GM12878 (cell line): Measurements from ENCODE around the gene PLEKHG2. TPM values are rescaled to one million over a fixed set of nuclear protein-coding genes. Genes with fewer than 3 reads are reported as not detected.

Experiments used
- ATAC-seq: fragments of 200-7000 bp; cut with Tn5 transposase; 3 replicates; pipeline ENCODE4 v1.9.1; 2020; ENCODE audit warnings: mild to moderate bottlenecking, moderate library complexity
- BruUV-seq: library from RNA; stranded (reverse); fragments of 400-500 nt; replicated peaks from 2 replicates; lab custom pipeline; 2021; lab: Mats Ljungman, UMichigan
- CTCF ChIA-PET: fragments of 300-600 bp; sonication (Branson Sonifier 250); formaldehyde crosslinking; extraction: SDS; loops from one replicate; lab custom pipeline; 2021; ENCODE audit warnings: inconsistent platforms; lab: Yijun Ruan, JAX
- POLR2A ChIA-PET: fragments of 350-600 bp; formaldehyde crosslinking; extraction: SDS; loops from one replicate; lab custom pipeline; 2021; ENCODE audit warnings: inconsistent platforms; lab: Charles Lee
- RAD21 ChIA-PET: fragments of 300-600 bp; sonication (Branson Sonifier 250); formaldehyde crosslinking; loops from one replicate; lab custom pipeline; 2023; ENCODE audit warnings: antibody characterized with exemption; ENCODE audit not compliant: unreplicated experiment; lab: Charles Lee
- SMC1A ChIA-PET: fragments of 300-600 bp; sonication (Branson Sonifier 250); formaldehyde crosslinking; loops from one replicate; lab custom pipeline; 2023; ENCODE audit not compliant: unreplicated experiment, uncharacterized antibody; lab: Charles Lee
- DNase-seq: peaks from one replicate; pipeline ENCODE4 v3.0.0-alpha.2; 2011; ENCODE audit warnings: low read depth, low spot score
- FAIRE-seq: peaks from 3 replicates; lab custom pipeline; 2011; peaks lifted over from hg19 to GRCh38; lab: Jason Lieb, UNC
- H2AFZ ChIP-seq: 2 replicates; pipeline ENCODE4 v1.6.0; 2011; ENCODE audit warnings: low read depth, low read length, control low read depth; ENCODE audit not compliant: control insufficient read depth
- H3K27ac ChIP-seq: 2 replicates; pipeline ENCODE4 v1.5.1; 2011; ENCODE audit warnings: control low read depth; ENCODE audit not compliant: control insufficient read depth, insufficient read depth
- H3K27me3 ChIP-seq, 2 experiments: replicated peaks in 1 of 2; 2 replicates each; pipeline versions ENCODE4 v1.6.0 to v1.6.1; 2011; ENCODE audit warnings: low read length in 1 of 2; ENCODE audit not compliant: control insufficient read depth in 2 of 2, insufficient read depth in 2 of 2
- H3K36me3 ChIP-seq, 2 experiments: 2 replicates each; pipeline ENCODE4 v1.5.1; 2011; ENCODE audit warnings: low read length in 1 of 2; ENCODE audit not compliant: control insufficient read depth in 2 of 2, insufficient read depth in 2 of 2
- H3K4me1 ChIP-seq: 2 replicates; pipeline ENCODE4 v1.6.1; 2011; ENCODE audit warnings: mild to moderate bottlenecking, low read length, moderate library complexity, mixed read lengths; ENCODE audit not compliant: control insufficient read depth, insufficient read depth
- H3K4me2 ChIP-seq: 2 replicates; pipeline ENCODE4 v1.6.0; 2011; ENCODE audit warnings: control low read depth; ENCODE audit not compliant: control insufficient read depth, insufficient read depth
- H3K4me3 ChIP-seq: fragments of 200-600 bp; sonication (generic); 2 replicates; pipeline ENCODE4 v1.5.1; 2016
- H3K79me2 ChIP-seq: 2 replicates; pipeline ENCODE4 v1.6.0; 2011; ENCODE audit warnings: low read length; ENCODE audit not compliant: control insufficient read depth, insufficient read depth
- H3K9ac ChIP-seq: 2 replicates; pipeline ENCODE4 v1.8.0; 2011; ENCODE audit warnings: low read length, control low read depth, mixed read lengths; ENCODE audit not compliant: control insufficient read depth, insufficient read depth
- H3K9me3 ChIP-seq: replicated peaks from 3 replicates; pipeline ENCODE4 v1.5.1; 2011; ENCODE audit warnings: mild to moderate bottlenecking, low read length; ENCODE audit not compliant: control insufficient read depth, insufficient read depth
- H4K20me1 ChIP-seq: 2 replicates; pipeline ENCODE4 v1.6.0; 2011; ENCODE audit not compliant: control insufficient read depth, insufficient read depth
- ETV6 ChIP-seq, 2 experiments: fragments of 450-650 bp in 1 of 2; IDR thresholded peaks in 1 of 2; conservative IDR thresholded peaks in 1 of 2; 2 replicates each; pipeline ENCODE4 v1.6.1; 2014; ENCODE audit warnings: antibody characterized with exemption in 1 of 2, borderline replicate concordance in 1 of 2, low read depth in 1 of 2, mild to moderate bottlenecking in 1 of 2, moderate library complexity in 1 of 2
- JUNB ChIP-seq: IDR thresholded peaks from 2 replicates; pipeline ENCODE4 v1.6.1; 2016; ENCODE audit warnings: antibody characterized with exemption, mild to moderate bottlenecking
- NBN ChIP-seq: fragments of 450-650 bp; IDR thresholded peaks from 2 replicates; pipeline ENCODE4 v1.6.1; 2016
- NFXL1 ChIP-seq: fragments of 450-650 bp; IDR thresholded peaks from 2 replicates; pipeline ENCODE4 v1.6.1; 2017; ENCODE audit warnings: antibody characterized with exemption, mild to moderate bottlenecking, borderline replicate concordance
- NRF1 ChIP-seq: conservative IDR thresholded peaks from 2 replicates; pipeline ENCODE4 v1.6.1; 2011; ENCODE audit warnings: mild to moderate bottlenecking, low read depth, low read length, improper control_type of control experiment
- TAF1 ChIP-seq: IDR thresholded peaks from 2 replicates; pipeline ENCODE4 v1.6.1; 2011; ENCODE audit warnings: mild to moderate bottlenecking, low read depth, low read length, borderline replicate concordance
- TCF12 ChIP-seq: IDR thresholded peaks from 2 replicates; pipeline ENCODE4 v1.6.1; 2011; ENCODE audit warnings: low read depth, mild to moderate bottlenecking, low read length
- TCF7 ChIP-seq: IDR thresholded peaks from 2 replicates; pipeline ENCODE4 v1.6.1; 2014; ENCODE audit warnings: antibody characterized with exemption, borderline replicate concordance
- WGBS: methylation state at CpG from one replicate; pipeline ENCODE4 v1.1.6; 2016; ENCODE audit warnings: low lambda C conversion rate; ENCODE audit not compliant: insufficient replicate concordance, insufficient coverage; ENCODE audit errors: missing lambda C conversion rate; 5-methylcytosine and 5-hydroxymethylcytosine counted together
- in situ Hi-C: fragments of 300-500 bp; cut with MboI; formaldehyde crosslinking; loops from 9 replicates; pipeline ENCODE4 v1.14.3; 2018; ENCODE audit warnings: mixed read lengths
- intact Hi-C: fragments of 100-400 bp; cut with micrococcal nuclease; formaldehyde crosslinking; loops from one replicate; pipeline ENCODE4 v1.14.2; 2022; ENCODE audit not compliant: unreplicated experiment
- polyA plus RNA-seq, 11 experiments: library from polyadenylated mRNA; depleted of rRNA in 4 of 11; unstranded in 6 of 11; stranded (reverse) in 5 of 11; fragments of >200 nt; fragmentation: Nextera tagmentation in 4 of 11; fragmentation: Illumina TruSeq in 1 of 11; extraction: Ambion mirVana in 4 of 11; extraction: Trizol in 1 of 11; gene quantifications; 1 replicate in 1 of 11; 2 replicates in 10 of 11; pipeline versions ENCODE4 v1.2.1 to v1.2.3, GENCODE V29; 2011 to 2016; ENCODE audit warnings: inconsistent platforms in 2 of 11, missing spikeins in 2 of 11, low read depth in 1 of 11
- total RNA-seq, 4 experiments: library from RNA; depleted of rRNA in 3 of 4; stranded (reverse); fragments of >200 nt in 3 of 4; fragmentation: Illumina TruSeq in 1 of 4; extraction: Trizol in 1 of 4; gene quantifications; 2 replicates each; pipeline versions ENCODE4 v1.2.1 to v1.2.3, GENCODE V29; 2013 to 2021
- TF ChIP-seq, protein P1 (sequence below): fragments of 450-650 bp; formaldehyde crosslinking; IDR thresholded peaks from 2 replicates; pipeline ENCODE4 v1.4.0; 2022; ENCODE audit warnings: mild to moderate bottlenecking, moderate library complexity
- TF ChIP-seq, protein P2 (sequence below): IDR thresholded peaks from 2 replicates; pipeline ENCODE4 v1.6.1; 2012; ENCODE audit warnings: improper control_type of control experiment, low read depth, low read length; ENCODE audit not compliant: insufficient replicate concordance

PLEKHG2 gene
- total and polyA plus RNA-seq, 10 of the 15 experiments (the other 5 are each of a cell fraction or from before 2014, with no cell fraction given), result 3.0 to 62.5 (median 17.2) TPM

GRCh38 chr19:39406656-39407409 is 5.6 kb upstream of the PLEKHG2 start, which contains the start of gene ZFP36 (continued):
- no peak for TF ChIP-seq NFXL1
- TF ChIP-seq, protein P1, sequence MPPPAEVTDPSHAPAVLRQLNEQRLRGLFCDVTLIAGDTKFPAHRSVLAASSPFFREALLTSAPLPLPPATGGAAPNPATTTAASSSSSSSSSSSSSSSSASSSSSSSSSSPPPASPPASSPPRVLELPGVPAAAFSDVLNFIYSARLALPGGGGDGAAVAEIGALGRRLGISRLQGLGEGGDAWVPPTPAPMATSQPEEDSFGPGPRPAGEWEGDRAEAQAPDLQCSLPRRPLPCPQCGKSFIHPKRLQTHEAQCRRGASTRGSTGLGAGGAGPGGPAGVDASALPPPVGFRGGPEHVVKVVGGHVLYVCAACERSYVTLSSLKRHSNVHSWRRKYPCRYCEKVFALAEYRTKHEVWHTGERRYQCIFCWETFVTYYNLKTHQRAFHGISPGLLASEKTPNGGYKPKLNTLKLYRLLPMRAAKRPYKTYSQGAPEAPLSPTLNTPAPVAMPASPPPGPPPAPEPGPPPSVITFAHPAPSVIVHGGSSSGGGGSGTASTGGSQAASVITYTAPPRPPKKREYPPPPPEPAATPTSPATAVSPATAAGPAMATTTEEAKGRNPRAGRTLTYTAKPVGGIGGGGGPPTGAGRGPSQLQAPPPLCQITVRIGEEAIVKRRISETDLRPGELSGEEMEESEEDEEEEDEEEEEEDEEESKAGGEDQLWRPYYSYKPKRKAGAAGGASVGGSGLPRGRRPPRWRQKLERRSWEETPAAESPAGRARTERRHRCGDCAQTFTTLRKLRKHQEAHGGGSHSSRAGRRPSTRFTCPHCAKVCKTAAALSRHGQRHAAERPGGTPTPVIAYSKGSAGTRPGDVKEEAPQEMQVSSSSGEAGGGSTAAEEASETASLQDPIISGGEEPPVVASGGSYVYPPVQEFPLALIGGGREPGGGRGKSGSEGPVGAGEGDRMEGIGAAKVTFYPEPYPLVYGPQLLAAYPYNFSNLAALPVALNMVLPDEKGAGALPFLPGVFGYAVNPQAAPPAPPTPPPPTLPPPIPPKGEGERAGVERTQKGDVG, result no peak

- BruUV-seq, result no TSS peak
- FAIRE-seq (no peak), DNase-seq (no peak), ATAC-seq (no peak)
- no peaks in the 10 kb centered on the region for H3K9me3 ChIP-seq
- peaks cover 2 to 6% of the 10 kb centered on the region in 2 experiments; a peak in 2 of 4 replicates for H3K36me3 ChIP-seq
- RAD21 ChIA-PET, result interaction anchor here (1.0 to 4.5 kb wide), 2 partner anchors 9 to 65 kb away, joined by 3 to 37 read pairs; partner anchors contain the start of gene SAMD4B
- peak overlapping the region; percentile 98 for H3K4me3 ChIP-seq
- SMC1A ChIA-PET, result interaction anchor here (1.4 to 3.0 kb wide), 2 partner anchors 9 to 16 kb away, joined by 4 to 18 read pairs; partner anchors contain the start of genes MED29 and PAF1
- WGBS, result 2% methylated on average over 14 of the region's 14 CpGs
- H4K20me1 ChIP-seq, result no peaks in the 10 kb centered on the region
- POLR2A ChIA-PET, result interaction anchor here (1.2 to 3.9 kb wide), 5 partner anchors 10 to 783 kb away, joined by 3 to 39 read pairs (median 4); partner anchors contain the start of genes MED29, PAF1, RPS16 and SUPT5H
- H2AFZ ChIP-seq, result no peak overlapping the region
- H3K79me2 ChIP-seq, result peaks cover 59% of the 10 kb centered on the region
- CTCF ChIA-PET, result interaction anchor here (1.4 kb wide), 1 partner anchor 10 kb away, joined by 14 read pairs; no protein-coding TSS in a partner anchor
- H3K9ac ChIP-seq, result peak overlapping the region; percentile 80
- peak overlapping the region; percentile 76 for H3K4me2 ChIP-seq
- in situ Hi-C loops (no loop called here), intact Hi-C loops (loop anchor here (10.0 kb wide), 1 partner anchor 433 kb away; the partner anchor contains the start of gene FBXO17)
- H3K4me1 ChIP-seq, result peaks cover 40% of the 10 kb centered on the region
- H3K27ac ChIP-seq, result peak overlapping the region; percentile 100
- H3K27me3 ChIP-seq, result no peaks in the 10 kb centered on the region
- TF ChIP-seq NBN, result no peak
- TF ChIP-seq, protein P2, sequence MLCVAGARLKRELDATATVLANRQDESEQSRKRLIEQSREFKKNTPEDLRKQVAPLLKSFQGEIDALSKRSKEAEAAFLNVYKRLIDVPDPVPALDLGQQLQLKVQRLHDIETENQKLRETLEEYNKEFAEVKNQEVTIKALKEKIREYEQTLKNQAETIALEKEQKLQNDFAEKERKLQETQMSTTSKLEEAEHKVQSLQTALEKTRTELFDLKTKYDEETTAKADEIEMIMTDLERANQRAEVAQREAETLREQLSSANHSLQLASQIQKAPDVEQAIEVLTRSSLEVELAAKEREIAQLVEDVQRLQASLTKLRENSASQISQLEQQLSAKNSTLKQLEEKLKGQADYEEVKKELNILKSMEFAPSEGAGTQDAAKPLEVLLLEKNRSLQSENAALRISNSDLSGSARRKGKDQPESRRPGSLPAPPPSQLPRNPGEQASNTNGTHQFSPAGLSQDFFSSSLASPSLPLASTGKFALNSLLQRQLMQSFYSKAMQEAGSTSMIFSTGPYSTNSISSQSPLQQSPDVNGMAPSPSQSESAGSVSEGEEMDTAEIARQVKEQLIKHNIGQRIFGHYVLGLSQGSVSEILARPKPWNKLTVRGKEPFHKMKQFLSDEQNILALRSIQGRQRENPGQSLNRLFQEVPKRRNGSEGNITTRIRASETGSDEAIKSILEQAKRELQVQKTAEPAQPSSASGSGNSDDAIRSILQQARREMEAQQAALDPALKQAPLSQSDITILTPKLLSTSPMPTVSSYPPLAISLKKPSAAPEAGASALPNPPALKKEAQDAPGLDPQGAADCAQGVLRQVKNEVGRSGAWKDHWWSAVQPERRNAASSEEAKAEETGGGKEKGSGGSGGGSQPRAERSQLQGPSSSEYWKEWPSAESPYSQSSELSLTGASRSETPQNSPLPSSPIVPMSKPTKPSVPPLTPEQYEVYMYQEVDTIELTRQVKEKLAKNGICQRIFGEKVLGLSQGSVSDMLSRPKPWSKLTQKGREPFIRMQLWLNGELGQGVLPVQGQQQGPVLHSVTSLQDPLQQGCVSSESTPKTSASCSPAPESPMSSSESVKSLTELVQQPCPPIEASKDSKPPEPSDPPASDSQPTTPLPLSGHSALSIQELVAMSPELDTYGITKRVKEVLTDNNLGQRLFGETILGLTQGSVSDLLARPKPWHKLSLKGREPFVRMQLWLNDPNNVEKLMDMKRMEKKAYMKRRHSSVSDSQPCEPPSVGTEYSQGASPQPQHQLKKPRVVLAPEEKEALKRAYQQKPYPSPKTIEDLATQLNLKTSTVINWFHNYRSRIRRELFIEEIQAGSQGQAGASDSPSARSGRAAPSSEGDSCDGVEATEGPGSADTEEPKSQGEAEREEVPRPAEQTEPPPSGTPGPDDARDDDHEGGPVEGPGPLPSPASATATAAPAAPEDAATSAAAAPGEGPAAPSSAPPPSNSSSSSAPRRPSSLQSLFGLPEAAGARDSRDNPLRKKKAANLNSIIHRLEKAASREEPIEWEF, result no peak
- TF ChIP-seq JUNB, result no peak
- TF ChIP-seq ETV6 (conservative IDR thresholded peaks at IDR 0.05 in 1 of 2, IDR thresholded peaks at IDR 0.05 in 1 of 2; ENCODE audit: borderline replicate concordance in 1 of 2, low read depth in 1 of 2), result no peak
- no peak for TF ChIP-seq NRF1
- no peak for TF ChIP-seq TCF7
- no peak for TF ChIP-seq TCF12
- no peak for TF ChIP-seq TAF1
Measured at GRCh38 chr19:39407410-39407659, 5.1 kb upstream of the PLEKHG2 start.
